ENCODE measurements around the gene EGF.

Gene EGF

GRCh38 chr4:110004556-110004955 lies 91.9 kb downstream of the EGF start:
- TF ChIP-seq ZNF18 (tag by site-specific recombination; IDR thresholded peaks at IDR 0.05) (no peak), ZNF830 (tag by site-specific recombination; IDR thresholded peaks at IDR 0.05; ENCODE audit: low read depth) (no peak), ZNF366 (tag by site-specific recombination; conservative IDR thresholded peaks at IDR 0.05) (no peak), ZIC2 (tag by site-specific recombination; IDR thresholded peaks at IDR 0.05) (no peak), ZNF416 (tag by site-specific recombination; IDR thresholded peaks at IDR 0.05) (no peak), ZBTB26 (tag by site-specific recombination; optimal IDR thresholded peaks at IDR 0.05) (no peak), ZNF514 (tag by site-specific recombination; IDR thresholded peaks at IDR 0.05) (no peak), ZNF433 (tag by site-specific recombination; IDR thresholded peaks at IDR 0.05; ENCODE audit: low read depth) (no peak), GLIS2 (tag by site-specific recombination; IDR thresholded peaks at IDR 0.05) (no peak), ZNF175 (tag by site-specific recombination; IDR thresholded peaks at IDR 0.05) (no peak), ZNF23 (tag by site-specific recombination; IDR thresholded peaks at IDR 0.05; ENCODE audit: borderline replicate concordance) (no peak), ZNF558 (tag by site-specific recombination; IDR thresholded peaks at IDR 0.05) (no peak)
- Histone ChIP-seq H3K4me3 (ENCODE audit: low read depth, low read length) (no peak overlapping the region), H3K36me3 (ENCODE audit: control insufficient read depth in 2 of 2, insufficient read depth in 1 of 2, low read length in 2 of 2) (no peaks in the 10 kb centered on the region), H3K9me3 (ENCODE audit: control insufficient read depth, insufficient read depth, low read depth, low read length) (no peaks in the 10 kb centered on the region), H3K4me1 (ENCODE audit: control insufficient read depth, insufficient read depth, low read length) (no peaks in the 10 kb centered on the region), H3K27ac (ENCODE audit: extremely low read depth, low read depth, low read length) (no peak overlapping the region)
- CTCF ChIA-PET, result interaction anchor here (0.7 to 4.2 kb wide), 7 partner anchors 10 to 514 kb away, joined by 3 to 46 read pairs (median 9); no protein-coding TSS in a partner anchor
- POLR2A ChIA-PET, result no interaction called here

GRCh38 chr4:110005461-110006056 lies 92.9 kb downstream of the EGF start:
- ChIA-PET CTCF (interaction anchor here (0.5 to 4.2 kb wide), 16 partner anchors 8 to 513 kb away, joined by 3 to 46 read pairs (median 4); no protein-coding TSS in a partner anchor), POLR2A (no interaction called here)
- 0 out of 2 replicates have a peak, but pooled peaks have one; percentile 19 for TF ChIP-seq ZNF660 (tag by site-specific recombination; IDR thresholded peaks at IDR 0.05)
- no peak for TF ChIP-seq ELK4 (IDR thresholded peaks at IDR 0.05; ENCODE audit: borderline replicate concordance, low read depth, low read length)
- TF ChIP-seq ZNF157 (tag by site-specific recombination; IDR thresholded peaks at IDR 0.05), result no peak
- no peak for TF ChIP-seq ZNF169 (tag by site-specific recombination; IDR thresholded peaks at IDR 0.05)
- no peak for TF ChIP-seq ZSCAN30 (tag by site-specific recombination; IDR thresholded peaks at IDR 0.05)
- peak; percentile 75 for TF ChIP-seq ZNF654 (tag by site-specific recombination; IDR thresholded peaks at IDR 0.05; ENCODE audit: low read depth)
- TF ChIP-seq ZNF112 (tag by site-specific recombination; IDR thresholded peaks at IDR 0.05), result no peak
- TF ChIP-seq ZNF350 (tag by site-specific recombination; IDR thresholded peaks at IDR 0.05), result no peak
- no peak for TF ChIP-seq PRDM10 (tag by site-specific recombination; IDR thresholded peaks at IDR 0.05)
- peak; percentile 55; the same call in 1 of the 2 replicates for TF ChIP-seq SCRT2 (tag by site-specific recombination; IDR thresholded peaks at IDR 0.05)
- H3K36me3 ChIP-seq (ENCODE audit: control insufficient read depth in 2 of 2, insufficient read depth in 1 of 2, low read length in 2 of 2), result no peaks in the 10 kb centered on the region
- H3K4me3 ChIP-seq (ENCODE audit: low read depth, low read length), result no peak overlapping the region
- no peaks in the 10 kb centered on the region for H3K9me3 ChIP-seq (ENCODE audit: control insufficient read depth, insufficient read depth, low read depth, low read length)
- H3K4me1 ChIP-seq (ENCODE audit: control insufficient read depth, insufficient read depth, low read length), result no peaks in the 10 kb centered on the region
- no peak overlapping the region for H3K27ac ChIP-seq (ENCODE audit: extremely low read depth, low read depth, low read length)
